Skeletal muscle cell (primary cell): ENCODE results near the gene RARS2.
"Not testable (repeated sequence)": the region's sequence is repeated elsewhere in the genome, so short reads cannot be mapped to it uniquely, and the experiment has no call there.

ENCODE experiments used
- DNase-seq: peaks from one replicate; pipeline ENCODE4 v3.0.0-alpha.2; 2010; ENCODE audit warnings: low read depth
- H3K4me3 ChIP-seq: 2 replicates; pipeline ENCODE4 v1.5.1; 2011; ENCODE audit warnings: low read depth, mild to moderate bottlenecking, control low read depth, low read length, moderate library complexity

RARS2 gene

DNA sequence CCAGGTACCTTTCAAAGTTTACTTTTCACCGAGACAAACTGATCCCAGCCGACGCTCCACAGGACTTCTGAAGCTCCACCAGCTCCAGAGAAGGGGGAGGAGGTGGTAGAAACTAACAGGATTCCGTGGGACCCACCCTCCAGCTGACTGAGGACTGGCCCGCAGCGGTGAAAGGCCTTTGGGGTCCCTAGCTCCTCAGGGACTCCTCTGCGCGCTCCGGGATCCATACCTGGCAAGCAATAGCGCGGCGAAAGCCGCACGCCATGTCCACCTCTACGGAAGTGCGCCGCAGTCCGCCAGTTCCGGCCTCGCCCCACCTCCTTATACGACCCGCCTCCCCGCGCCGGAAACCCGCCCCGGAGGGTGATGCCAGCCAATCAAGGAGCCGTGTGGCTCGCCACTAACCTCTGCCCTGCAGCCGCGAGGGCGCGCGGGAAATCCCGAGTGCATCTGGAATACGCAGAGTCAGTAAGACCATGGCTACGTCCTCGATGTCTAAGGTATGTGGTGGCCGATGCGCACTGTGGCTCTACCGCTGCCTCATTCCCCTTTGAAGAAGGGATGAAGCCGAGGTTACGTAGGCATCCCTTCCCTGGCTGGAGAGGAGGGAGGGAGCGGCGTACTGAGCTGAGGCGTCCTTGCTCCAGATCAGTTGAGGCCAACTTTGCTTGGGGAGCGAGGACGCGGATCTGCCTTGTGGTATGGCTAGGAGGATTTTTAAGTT lies at the start of gene RARS2, which contains the start of gene ORC3:
Gene RARS2 (minus strand): TSS at position 295 of the 724 bp plus-strand sequence. CDS start 30 bp downstream, at position 265.
Gene ORC3 (plus strand): TSS at position 443 of the 724 bp plus-strand sequence. CDS start 34 bp downstream, at position 477.
- peak within 1 kb of the TSS; percentile 72 for H3K4me3 ChIP-seq
- peak; percentile 82 for DNase-seq

GRCh38 chr6:87639373-87639772 lies 49.6 kb upstream of the RARS2 start:
- DNase-seq: no peak
- no peak overlapping the region for H3K4me3 ChIP-seq

GRCh38 chr6:87637106-87637505 lies 47.3 kb upstream of the RARS2 start:
- no peak overlapping the region for H3K4me3 ChIP-seq
- DNase-seq: no peak

- DNase-seq: no peak
- H3K4me3 ChIP-seq: no peak overlapping the region
Observed at GRCh38 chr6:87636315-87636714, 46.5 kb upstream of the RARS2 start.

- H3K4me3 ChIP-seq: no peak overlapping the region
- no peak for DNase-seq
Observed at GRCh38 chr6:87633851-87634250, 44.1 kb upstream of the RARS2 start.

DNA sequence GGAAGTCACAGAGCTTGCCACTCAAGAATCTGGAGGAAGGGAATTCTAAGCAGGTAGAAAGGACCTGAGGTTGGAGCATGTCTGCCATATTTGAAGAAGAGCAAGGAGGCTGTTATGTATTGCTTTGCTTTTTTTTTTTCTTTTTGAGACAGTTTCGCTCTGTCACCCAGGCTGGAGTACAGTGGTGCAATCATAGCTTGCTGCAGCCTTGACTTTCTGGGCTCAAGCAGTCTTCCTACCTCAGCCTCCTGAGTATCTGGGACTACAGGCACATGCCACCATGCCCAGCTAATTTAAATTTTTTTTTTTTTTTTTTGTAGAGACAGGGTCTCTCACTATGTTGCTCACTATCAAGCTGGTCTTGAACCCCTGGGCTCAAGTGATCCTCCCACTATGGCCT lies 41.0 kb upstream of the RARS2 start:
- no peak for DNase-seq
- H3K4me3 ChIP-seq: no peak overlapping the region

- peak; percentile 4 for DNase-seq
Observed at GRCh38 chr6:87628881-87629280, 39.1 kb upstream of the RARS2 start.

DNA sequence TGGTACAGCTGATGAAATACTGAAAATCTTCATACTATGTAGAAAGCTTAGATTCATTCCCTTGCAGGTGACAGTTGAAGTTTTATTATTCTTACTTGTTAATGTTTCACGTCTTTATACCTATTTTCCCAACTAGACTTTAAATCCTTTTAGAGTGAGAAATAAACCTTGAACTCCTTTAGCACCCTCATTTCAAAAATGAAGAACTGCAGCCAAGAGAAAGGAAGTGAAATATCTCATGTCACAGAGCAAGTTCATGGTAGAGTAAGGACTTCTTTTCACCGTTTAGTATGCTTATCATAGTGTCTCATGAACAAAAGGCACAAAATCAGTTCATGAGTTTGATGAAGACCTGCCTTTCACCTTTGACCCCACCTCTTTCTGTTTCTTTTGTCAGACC lies 38.6 kb upstream of the RARS2 start:
- DNase-seq: no peak
- no peak overlapping the region for H3K4me3 ChIP-seq

More at GRCh38 chr6:87628881-87629280, 39.1 kb upstream of the RARS2 start:
- H3K4me3 ChIP-seq: no peak overlapping the region

GRCh38 chr6:87623248-87623647 lies 33.5 kb upstream of the RARS2 start:
- no peak for DNase-seq
- H3K4me3 ChIP-seq: no peak overlapping the region

DNA sequence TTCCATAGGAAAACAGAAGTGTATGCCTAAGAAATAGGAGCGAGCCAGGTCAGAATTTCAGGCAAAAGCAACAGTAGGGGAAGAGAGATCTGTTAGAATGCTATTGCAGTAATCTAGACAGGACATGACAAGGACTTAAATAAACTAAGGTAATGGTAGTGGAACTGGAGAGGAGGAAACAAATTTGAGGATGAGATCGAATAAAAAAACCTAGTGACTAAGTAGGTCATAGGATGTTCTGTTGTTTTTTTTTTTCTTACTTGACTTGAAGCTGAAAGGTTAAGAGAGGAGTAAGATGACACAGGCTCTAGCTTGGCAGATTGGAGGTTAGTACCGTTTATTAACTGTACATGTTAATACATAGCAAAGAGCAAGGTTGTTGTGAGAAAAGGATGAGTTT lies 28.7 kb upstream of the RARS2 start:
- no peak overlapping the region for H3K4me3 ChIP-seq
- peak; percentile 5 for DNase-seq

DNA sequence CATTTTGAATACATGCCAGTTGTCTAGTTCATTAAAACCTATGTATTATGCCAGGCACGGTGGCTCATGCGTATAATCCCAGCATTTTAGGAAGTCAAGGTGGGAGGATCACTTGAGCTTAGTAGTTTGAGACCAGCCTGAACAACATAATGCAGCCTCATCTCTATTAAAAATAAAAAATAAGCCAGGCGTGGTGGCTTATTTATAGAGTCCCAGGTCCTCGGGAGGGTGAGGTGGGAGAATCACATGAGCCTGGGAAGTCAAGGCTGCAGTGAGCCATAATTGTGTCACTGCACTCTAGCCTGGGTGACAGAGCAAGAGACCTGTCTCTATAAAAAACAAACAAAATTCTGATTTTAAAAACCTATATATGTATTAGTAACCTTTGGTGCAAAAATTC lies 27.6 kb upstream of the RARS2 start:
- H3K4me3 ChIP-seq: no peak overlapping the region
- no peak for DNase-seq

DNA sequence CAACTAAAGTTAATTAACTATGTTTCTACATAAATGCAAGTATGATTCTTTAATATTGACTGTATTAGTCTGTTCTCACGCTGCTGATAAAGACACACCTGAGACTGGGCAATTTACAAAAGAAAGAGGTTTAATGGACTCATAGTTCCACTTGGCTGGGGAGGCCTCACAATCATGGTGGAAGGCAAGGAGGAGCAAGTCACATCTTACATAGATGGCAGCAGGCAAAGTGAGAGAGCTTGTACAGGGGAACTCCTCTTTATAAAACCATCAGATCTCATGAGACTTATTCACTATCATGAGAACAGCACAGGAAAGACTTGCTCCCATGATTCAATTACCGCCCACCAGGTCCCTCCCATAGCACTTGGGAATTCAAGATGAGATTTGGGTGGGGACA lies 23.2 kb upstream of the RARS2 start:
- DNase-seq, H3K4me3 ChIP-seq: not testable (repeated sequence)

DNA sequence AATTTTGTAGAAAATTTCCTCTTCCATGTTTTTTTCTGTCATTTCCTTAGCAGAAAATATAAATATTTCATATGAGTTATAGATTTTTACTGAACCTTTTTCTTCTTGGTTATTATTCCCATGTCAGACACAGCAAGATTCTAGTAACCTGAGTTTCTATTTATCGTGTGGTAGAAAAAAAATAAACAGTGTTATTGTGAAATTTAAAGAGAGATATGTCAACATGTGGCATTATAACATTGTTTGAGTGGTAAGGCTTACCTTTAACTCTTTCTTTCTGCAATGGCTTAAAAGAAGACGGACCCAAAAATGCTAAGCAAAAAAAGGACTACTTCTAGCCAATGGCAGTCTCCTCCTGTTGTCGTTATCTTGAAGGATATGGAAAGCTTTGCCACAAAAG lies 19.0 kb upstream of the RARS2 start:
- no peak overlapping the region for H3K4me3 ChIP-seq
- DNase-seq: no peak

DNA sequence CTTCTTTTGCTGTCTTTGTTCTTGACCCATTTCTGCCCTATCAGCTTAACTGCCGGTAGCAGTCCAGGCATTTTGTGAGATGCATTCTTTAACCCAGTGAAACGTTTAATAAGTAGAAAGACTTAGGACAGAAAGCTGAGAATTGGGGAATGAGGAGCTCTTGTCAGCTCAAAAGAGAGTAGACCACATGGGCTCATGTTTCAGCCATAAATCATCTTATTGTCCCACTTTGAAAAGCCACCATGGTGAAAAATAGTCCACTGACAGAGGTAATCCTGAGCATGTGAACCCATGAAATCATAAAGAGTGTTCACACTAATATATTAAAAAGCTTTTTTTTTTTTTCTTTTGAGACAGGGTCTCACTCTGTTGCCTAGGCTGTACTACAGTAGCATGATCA lies 16.4 kb upstream of the RARS2 start:
- no peak overlapping the region for H3K4me3 ChIP-seq
- no peak for DNase-seq

GRCh38 chr6:87600576-87600975 lies 10.8 kb upstream of the RARS2 start:
- no peak for DNase-seq
- no peak overlapping the region for H3K4me3 ChIP-seq

GRCh38 chr6:87590990-87591389 lies 1.2 kb upstream of the RARS2 start:
- no peak for DNase-seq
- H3K4me3 ChIP-seq: peak overlapping the region; percentile 72

DNA sequence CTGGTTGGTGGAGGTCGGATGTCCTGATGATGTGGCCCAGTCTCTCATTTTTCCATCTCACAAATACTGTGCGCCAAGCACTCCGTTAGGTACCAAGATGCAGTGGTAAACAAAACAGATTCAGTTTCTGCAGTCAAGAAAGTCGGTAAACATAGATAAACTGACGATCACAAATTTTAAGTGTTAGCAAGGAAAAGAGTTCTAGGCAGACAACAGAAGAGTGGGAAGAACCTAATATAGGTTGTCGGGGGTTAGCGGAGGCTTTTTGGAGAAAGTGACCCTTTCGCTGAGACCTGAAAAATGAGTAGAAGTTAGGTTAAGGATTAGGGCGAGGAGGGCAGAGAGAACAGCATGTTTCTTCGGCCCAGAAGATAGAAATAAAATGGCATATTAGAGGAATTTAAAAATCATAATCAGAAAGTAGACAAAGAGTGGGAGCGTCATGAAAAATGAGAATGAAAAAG lies 662 bp upstream of the RARS2 start:
- H3K4me3 ChIP-seq: peak overlapping the region; percentile 72
- no peak for DNase-seq

GRCh38 chr6:87588756-87589407 lies 905 bp downstream of the RARS2 start:
- peak overlapping the region; percentile 72 for H3K4me3 ChIP-seq
- no peak for DNase-seq

- DNase-seq: no peak
- H3K4me3 ChIP-seq: no peak overlapping the region
Observed at GRCh38 chr6:87586371-87587077, 3.3 kb downstream of the RARS2 start.

DNA sequence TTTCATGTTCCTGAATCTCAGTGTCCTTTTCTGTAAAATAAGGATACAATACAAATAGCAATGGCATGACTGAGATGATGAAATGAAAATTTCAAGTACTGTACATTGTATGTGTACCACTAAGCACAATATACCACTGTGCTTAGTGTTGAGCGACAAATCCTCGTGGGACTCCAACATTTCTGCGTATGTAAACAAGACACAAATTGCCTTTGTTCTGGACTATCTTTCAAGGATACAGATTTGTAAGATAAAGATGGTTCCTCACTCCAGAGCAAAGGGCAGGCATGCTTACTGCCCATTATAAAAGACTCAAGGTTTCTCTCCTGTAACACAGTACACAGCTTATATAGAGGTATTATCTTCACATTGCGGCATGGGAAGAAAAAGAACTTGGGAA lies 6.0 kb downstream of the RARS2 start:
- H3K4me3 ChIP-seq: no peak overlapping the region
- DNase-seq: no peak
